ENCODE results near the gene DPP6. TPM values are rescaled to one million over a fixed set of nuclear protein-coding genes. Genes with fewer than 3 reads are reported as not detected.

DPP6 gene
- total RNA-seq, 1 experiment from 2014 or later, result not detected

- H3K27ac Mint-ChIP-seq, result no peak overlapping the region
- peaks cover 22% of the 10 kb centered on the region for H3K27me3 Mint-ChIP-seq (ENCODE audit: low read depth)
- peaks cover 75% of the 10 kb centered on the region for H3K36me3 Mint-ChIP-seq
- no peaks in the 10 kb centered on the region for H3K4me1 Mint-ChIP-seq
- ChIA-PET CTCF (no interaction called here), POLR2A (no interaction called here)
- no peak for TF ChIP-seq E2F1 (CRISPR knock-in tag; IDR thresholded peaks at IDR 0.05)
- TF ChIP-seq, protein P1, sequence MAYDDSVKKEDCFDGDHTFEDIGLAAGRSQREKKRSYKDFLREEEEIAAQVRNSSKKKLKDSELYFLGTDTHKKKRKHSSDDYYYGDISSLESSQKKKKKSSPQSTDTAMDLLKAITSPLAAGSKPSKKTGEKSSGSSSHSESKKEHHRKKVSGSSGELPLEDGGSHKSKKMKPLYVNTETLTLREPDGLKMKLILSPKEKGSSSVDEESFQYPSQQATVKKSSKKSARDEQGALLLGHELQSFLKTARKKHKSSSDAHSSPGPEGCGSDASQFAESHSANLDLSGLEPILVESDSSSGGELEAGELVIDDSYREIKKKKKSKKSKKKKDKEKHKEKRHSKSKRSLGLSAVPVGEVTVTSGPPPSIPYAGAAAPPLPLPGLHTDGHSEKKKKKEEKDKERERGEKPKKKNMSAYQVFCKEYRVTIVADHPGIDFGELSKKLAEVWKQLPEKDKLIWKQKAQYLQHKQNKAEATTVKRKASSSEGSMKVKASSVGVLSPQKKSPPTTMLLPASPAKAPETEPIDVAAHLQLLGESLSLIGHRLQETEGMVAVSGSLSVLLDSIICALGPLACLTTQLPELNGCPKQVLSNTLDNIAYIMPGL (CRISPR knock-in tag; IDR thresholded peaks at IDR 0.05), result no peak
- no peak for TF ChIP-seq FOXP1 (CRISPR knock-in tag; IDR thresholded peaks at IDR 0.05; ENCODE audit: borderline replicate concordance)
- TF ChIP-seq HMGA2 (CRISPR knock-in tag; IDR thresholded peaks at IDR 0.05), result no peak
- no peak for TF ChIP-seq PRRX2 (CRISPR knock-in tag; IDR thresholded peaks at IDR 0.05)
- no peak for TF ChIP-seq ATF1 (CRISPR knock-in tag; IDR thresholded peaks at IDR 0.05)
- TF ChIP-seq TCF7 (CRISPR knock-in tag; IDR thresholded peaks at IDR 0.05; ENCODE audit: low read depth), result no peak
- TF ChIP-seq ZBTB43 (CRISPR knock-in tag; IDR thresholded peaks at IDR 0.05), result no peak
- no peak for TF ChIP-seq TP53 (CRISPR knock-in tag; IDR thresholded peaks at IDR 0.05)
- ATAC-seq, result no peak
- peaks cover 71% of the 10 kb centered on the region for H3K9me3 Mint-ChIP-seq
- H3K4me3 Mint-ChIP-seq, result no peak overlapping the region
- DNase-seq (ENCODE audit: low spot score), result no peak
Observed at GRCh38 chr7:154874409-154875113, 822.4 kb downstream of the DPP6 start.

DNA sequence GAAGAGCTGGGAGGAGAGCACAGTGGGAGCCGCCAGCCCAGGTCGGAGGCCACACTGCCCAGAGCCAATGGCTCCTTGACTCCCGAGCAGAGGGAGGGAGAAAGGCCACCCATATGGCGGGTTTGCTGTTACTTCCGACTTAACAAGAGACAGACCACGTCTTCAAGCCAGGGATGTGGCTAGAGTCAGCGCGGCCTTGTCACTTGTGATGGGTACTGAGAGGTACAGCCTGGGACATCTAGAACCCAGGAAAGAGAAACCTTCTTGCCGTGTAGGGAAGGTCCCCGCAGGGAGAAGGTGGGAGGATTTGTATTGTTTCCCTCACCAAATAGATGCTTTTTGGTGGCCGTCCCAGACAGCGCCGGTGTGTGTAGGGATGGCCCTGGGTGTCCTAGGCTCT lies 823.1 kb downstream of the DPP6 start:
- CTCF ChIA-PET, result no interaction called here
- Mint-ChIP-seq H3K4me3 (no peak overlapping the region), H3K27me3 (ENCODE audit: low read depth) (peaks cover 22% of the 10 kb centered on the region), H3K27ac (no peak overlapping the region), H3K4me1 (no peaks in the 10 kb centered on the region), H3K36me3 (peaks cover 75% of the 10 kb centered on the region), H3K9me3 (peaks cover 76% of the 10 kb centered on the region)
- POLR2A ChIA-PET, result no interaction called here
- DNase-seq (ENCODE audit: low spot score) (no peak), ATAC-seq (no peak)
- TF ChIP-seq E2F4 (CRISPR knock-in tag; IDR thresholded peaks at IDR 0.05; ENCODE audit: borderline replicate concordance, low read depth) (no peak), SP1 (CRISPR knock-in tag; conservative IDR thresholded peaks at IDR 0.05) (no peak), FOXP1 (CRISPR knock-in tag; IDR thresholded peaks at IDR 0.05; ENCODE audit: borderline replicate concordance) (no peak), PRDM15 (CRISPR knock-in tag; IDR thresholded peaks at IDR 0.05) (no peak), TP53 (CRISPR knock-in tag; IDR thresholded peaks at IDR 0.05) (no peak), ZNF317 (CRISPR knock-in tag; IDR thresholded peaks at IDR 0.05; ENCODE audit: borderline replicate concordance, low read depth) (no peak), JUN (CRISPR knock-in tag; IDR thresholded peaks at IDR 0.05) (no peak), NFATC4 (CRISPR knock-in tag; IDR thresholded peaks at IDR 0.05) (no peak), ESRRA (CRISPR knock-in tag; IDR thresholded peaks at IDR 0.05; ENCODE audit: borderline replicate concordance) (no peak)
- TF ChIP-seq, protein P2, sequence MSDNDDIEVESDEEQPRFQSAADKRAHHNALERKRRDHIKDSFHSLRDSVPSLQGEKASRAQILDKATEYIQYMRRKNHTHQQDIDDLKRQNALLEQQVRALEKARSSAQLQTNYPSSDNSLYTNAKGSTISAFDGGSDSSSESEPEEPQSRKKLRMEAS (CRISPR knock-in tag; IDR thresholded peaks at IDR 0.05), result no peak
- TF ChIP-seq, protein P3, sequence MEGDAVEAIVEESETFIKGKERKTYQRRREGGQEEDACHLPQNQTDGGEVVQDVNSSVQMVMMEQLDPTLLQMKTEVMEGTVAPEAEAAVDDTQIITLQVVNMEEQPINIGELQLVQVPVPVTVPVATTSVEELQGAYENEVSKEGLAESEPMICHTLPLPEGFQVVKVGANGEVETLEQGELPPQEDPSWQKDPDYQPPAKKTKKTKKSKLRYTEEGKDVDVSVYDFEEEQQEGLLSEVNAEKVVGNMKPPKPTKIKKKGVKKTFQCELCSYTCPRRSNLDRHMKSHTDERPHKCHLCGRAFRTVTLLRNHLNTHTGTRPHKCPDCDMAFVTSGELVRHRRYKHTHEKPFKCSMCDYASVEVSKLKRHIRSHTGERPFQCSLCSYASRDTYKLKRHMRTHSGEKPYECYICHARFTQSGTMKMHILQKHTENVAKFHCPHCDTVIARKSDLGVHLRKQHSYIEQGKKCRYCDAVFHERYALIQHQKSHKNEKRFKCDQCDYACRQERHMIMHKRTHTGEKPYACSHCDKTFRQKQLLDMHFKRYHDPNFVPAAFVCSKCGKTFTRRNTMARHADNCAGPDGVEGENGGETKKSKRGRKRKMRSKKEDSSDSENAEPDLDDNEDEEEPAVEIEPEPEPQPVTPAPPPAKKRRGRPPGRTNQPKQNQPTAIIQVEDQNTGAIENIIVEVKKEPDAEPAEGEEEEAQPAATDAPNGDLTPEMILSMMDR (IDR thresholded peaks at IDR 0.05), result no peak
- TF ChIP-seq, protein P4, sequence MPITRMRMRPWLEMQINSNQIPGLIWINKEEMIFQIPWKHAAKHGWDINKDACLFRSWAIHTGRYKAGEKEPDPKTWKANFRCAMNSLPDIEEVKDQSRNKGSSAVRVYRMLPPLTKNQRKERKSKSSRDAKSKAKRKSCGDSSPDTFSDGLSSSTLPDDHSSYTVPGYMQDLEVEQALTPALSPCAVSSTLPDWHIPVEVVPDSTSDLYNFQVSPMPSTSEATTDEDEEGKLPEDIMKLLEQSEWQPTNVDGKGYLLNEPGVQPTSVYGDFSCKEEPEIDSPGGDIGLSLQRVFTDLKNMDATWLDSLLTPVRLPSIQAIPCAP (CRISPR knock-in tag; IDR thresholded peaks at IDR 0.05), result no peak
